Esophagus squamous epithelium (tissue), 5 donors: ENCODE results near the gene P2RX4. TPM values are rescaled to one million over a fixed set of nuclear protein-coding genes. Genes with fewer than 3 reads are reported as not detected.

Source experiments
- DNase-seq: peaks from one replicate; lab custom pipeline; 2025; lab: John Stamatoyannopoulos, UW
- H3K27ac ChIP-seq, 4 donors: fragments of 200-600 bp; sonication (generic); one replicate each; pipeline ENCODE4 v1.5.1; 2016 to 2019; ENCODE audit warnings: mild to moderate bottlenecking in 1 of 4
- H3K27me3 ChIP-seq, 4 donors: fragments of 200-600 bp; sonication (generic); 1 replicate in 3 of 4; 2 replicates in 1 of 4; pipeline versions ENCODE4 v1.5.1 to v1.6.0; 2017 to 2021; ENCODE audit warnings: antibody characterized with exemption in 1 of 4
- H3K36me3 ChIP-seq, 3 donors: fragments of 200-600 bp; sonication (generic); one replicate each; pipeline ENCODE4 v1.5.1; 2016 to 2019
- H3K4me1 ChIP-seq, 3 donors: fragments of 200-600 bp; sonication (generic); one replicate each; pipeline ENCODE4 v1.5.1; 2017 to 2019
- H3K4me3 ChIP-seq, 4 donors: fragments of 200-600 bp; sonication (generic); 1 replicate in 3 of 4; 2 replicates in 1 of 4; pipeline ENCODE4 v1.5.1; 2016 to 2019; ENCODE audit warnings: mild to moderate bottlenecking in 2 of 4, moderate library complexity in 1 of 4
- H3K9me3 ChIP-seq, 3 donors: fragments of 200-600 bp; sonication (generic); one replicate each; pipeline ENCODE4 v1.5.1; 2016 to 2019
- POLR2A ChIP-seq, 4 donors: fragments of 450-650 bp; IDR thresholded peaks; one replicate each; pipeline ENCODE4 v1.6.1; 2017; ENCODE audit warnings: antibody characterized with exemption in 4 of 4, mild to moderate bottlenecking in 4 of 4, moderate library complexity in 3 of 4
- WGBS, 2 donors: methylation state at CpG; one replicate each; pipeline ENCODE4 v1.1.5; 2018; 5-methylcytosine and 5-hydroxymethylcytosine counted together
- intact Hi-C: fragments of 100-400 bp; cut with DNase I; formaldehyde crosslinking; loops from one replicate; pipeline ENCODE4 v1.15.0; 2022
- total RNA-seq, 4 donors: library from RNA; depleted of rRNA; stranded (reverse); fragments of >200 nt; gene quantifications; one replicate each; pipeline ENCODE4 v1.1.0, GENCODE V29; 2016
- TF ChIP-seq, protein P1 (sequence below), 6 experiments: fragments of 450-650 bp in 4 of 6; fragments of 200-600 bp in 2 of 6; sonication (generic) in 2 of 6; IDR thresholded peaks; one replicate each; pipeline ENCODE4 v1.5.1; 2016 to 2019; ENCODE audit warnings: antibody characterized with exemption in 6 of 6, mild to moderate bottlenecking in 4 of 6, moderate library complexity in 4 of 6
- donor health status: DM: yes; HTN: yes; CAD: no.

Gene P2RX4
- total RNA-seq, 4 donors from 2014 or later = 13.0 to 32.3 (median 19.9) TPM

- DNase-seq = no peak
- Histone ChIP-seq H3K9me3 (no peaks in the 10 kb centered on the region), H3K27me3 (no peaks in the 10 kb centered on the region), H3K27ac (no peak overlapping the region), H3K4me3 (no peak overlapping the region), H3K36me3 (peaks cover 0 to 31% (median 3%) of the 10 kb centered on the region in 3 donors), H3K4me1 (peaks cover 8 to 25% (median 14%) of the 10 kb centered on the region in 3 donors)
- WGBS, 2 donors = 85 to 89% methylated on average over 15 to 18 of the region's 18 CpGs
- TF ChIP-seq, protein P1, sequence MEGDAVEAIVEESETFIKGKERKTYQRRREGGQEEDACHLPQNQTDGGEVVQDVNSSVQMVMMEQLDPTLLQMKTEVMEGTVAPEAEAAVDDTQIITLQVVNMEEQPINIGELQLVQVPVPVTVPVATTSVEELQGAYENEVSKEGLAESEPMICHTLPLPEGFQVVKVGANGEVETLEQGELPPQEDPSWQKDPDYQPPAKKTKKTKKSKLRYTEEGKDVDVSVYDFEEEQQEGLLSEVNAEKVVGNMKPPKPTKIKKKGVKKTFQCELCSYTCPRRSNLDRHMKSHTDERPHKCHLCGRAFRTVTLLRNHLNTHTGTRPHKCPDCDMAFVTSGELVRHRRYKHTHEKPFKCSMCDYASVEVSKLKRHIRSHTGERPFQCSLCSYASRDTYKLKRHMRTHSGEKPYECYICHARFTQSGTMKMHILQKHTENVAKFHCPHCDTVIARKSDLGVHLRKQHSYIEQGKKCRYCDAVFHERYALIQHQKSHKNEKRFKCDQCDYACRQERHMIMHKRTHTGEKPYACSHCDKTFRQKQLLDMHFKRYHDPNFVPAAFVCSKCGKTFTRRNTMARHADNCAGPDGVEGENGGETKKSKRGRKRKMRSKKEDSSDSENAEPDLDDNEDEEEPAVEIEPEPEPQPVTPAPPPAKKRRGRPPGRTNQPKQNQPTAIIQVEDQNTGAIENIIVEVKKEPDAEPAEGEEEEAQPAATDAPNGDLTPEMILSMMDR (IDR thresholded peaks at IDR 0.05) = no peak
- TF ChIP-seq POLR2A (IDR thresholded peaks at IDR 0.05) = no peak
- intact Hi-C loops = no loop called here
These were observed 8.8 kb downstream of the P2RX4 start for GRCh38 chr12:121218588-121219352.

GRCh38 chr12:121219353-121219986 is 9.5 kb downstream of the P2RX4 start:
- WGBS, 2 donors = 97 to 100% methylated on average over 1 to 3 of the region's 3 CpGs
- Histone ChIP-seq H3K36me3 (peaks cover 0 to 33% (median 3%) of the 10 kb centered on the region in 3 donors), H3K9me3 (no peaks in the 10 kb centered on the region), H3K27me3 (no peaks in the 10 kb centered on the region), H3K4me1 (peaks cover 5 to 26% (median 10%) of the 10 kb centered on the region in 3 donors), H3K27ac (no peak overlapping the region), H3K4me3 (no peak overlapping the region)
- intact Hi-C loops = no loop called here
- TF ChIP-seq, protein P1 (IDR thresholded peaks at IDR 0.05) = no peak
- TF ChIP-seq POLR2A (IDR thresholded peaks at IDR 0.05) = no peak
- no peak for DNase-seq

- Histone ChIP-seq H3K27ac (peak overlapping the region in 1 of 4 donors; percentile 26), H3K4me1 (peaks cover 4 to 27% (median 7%) of the 10 kb centered on the region in 3 donors), H3K4me3 (no peak overlapping the region), H3K9me3 (no peaks in the 10 kb centered on the region), H3K36me3 (peaks cover 0 to 35% (median 2%) of the 10 kb centered on the region in 3 donors), H3K27me3 (no peaks in the 10 kb centered on the region)
- DNase-seq = no peak
- 77 to 86% methylated on average over 10 of the region's 10 CpGs for WGBS, 2 donors
- intact Hi-C loops = no loop called here
- TF ChIP-seq, protein P1 (IDR thresholded peaks at IDR 0.05) = no peak
- TF ChIP-seq POLR2A (IDR thresholded peaks at IDR 0.05) = no peak
These were observed 12.9 kb downstream of the P2RX4 start for GRCh38 chr12:121222847-121223246.

DNA sequence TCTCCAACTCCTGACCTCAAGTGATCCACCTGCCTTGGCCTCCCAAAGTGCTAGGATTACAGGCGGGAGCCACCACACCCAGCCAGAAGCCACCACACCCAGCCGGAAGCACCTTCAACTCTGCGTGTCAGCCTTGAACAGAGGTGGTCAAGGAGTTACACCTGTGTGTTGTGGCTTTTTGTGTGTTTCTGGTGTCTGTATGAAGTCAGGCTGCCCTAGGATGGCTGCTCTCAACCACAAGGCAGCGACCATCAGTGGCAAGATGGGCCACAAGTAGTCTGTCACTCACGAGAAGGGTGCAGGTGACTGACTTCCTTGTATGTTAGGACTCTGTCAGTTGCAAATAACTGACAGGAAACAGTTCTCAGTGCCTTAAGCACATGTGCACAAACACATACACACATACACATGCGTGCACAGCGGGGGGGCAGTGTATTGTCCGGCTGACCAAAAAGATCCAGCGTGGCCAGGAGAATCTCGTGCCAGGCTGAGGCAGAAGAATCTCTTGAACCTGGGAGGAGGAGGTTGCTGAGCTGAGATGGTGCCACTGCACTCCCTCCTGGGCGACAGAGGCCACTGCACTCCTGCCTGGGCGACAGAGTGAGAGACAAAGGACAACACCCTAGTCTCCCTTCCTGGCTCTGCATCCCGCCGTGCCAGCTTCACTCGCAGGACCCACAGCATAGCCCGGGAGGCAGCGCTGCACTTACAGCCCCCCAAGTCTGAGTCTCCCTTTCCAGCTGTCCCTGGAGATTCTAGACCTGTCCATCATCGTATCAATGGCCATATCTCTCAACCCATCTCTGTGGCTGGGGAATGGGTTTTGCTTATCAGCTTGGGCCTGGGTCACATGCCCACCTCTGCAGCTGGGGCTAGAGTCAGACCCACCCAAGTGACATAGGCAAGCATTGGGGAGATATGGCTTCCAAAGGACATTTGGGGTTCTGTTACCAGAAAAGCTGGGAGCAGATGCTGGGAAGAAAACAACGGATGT is 13.7 kb downstream of the P2RX4 start:
- Histone ChIP-seq H3K9me3 (no peaks in the 10 kb centered on the region), H3K27ac (peak overlapping the region in 1 of 4 donors; percentile 26), H3K4me3 (no peak overlapping the region), H3K4me1 (peaks cover 7 to 33% (median 7%) of the 10 kb centered on the region in 3 donors), H3K27me3 (no peaks in the 10 kb centered on the region), H3K36me3 (peaks cover 0 to 29% (median under 1%) of the 10 kb centered on the region in 3 donors)
- WGBS, 2 donors = 62 to 90% methylated on average over 7 to 14 of the region's 19 CpGs
- TF ChIP-seq, protein P1 (IDR thresholded peaks at IDR 0.05) = peak in 4 of 6 experiments; percentile 10 to 51 (median 28)
- TF ChIP-seq POLR2A (IDR thresholded peaks at IDR 0.05) = no peak
- intact Hi-C loops = no loop called here
- DNase-seq = no peak
